A673 (cell line): ENCODE results near the gene ZBTB20. TPM values are rescaled to one million over a fixed set of nuclear protein-coding genes. Genes with fewer than 3 reads are reported as not detected.
"Not testable (repeated sequence)": the region's sequence is repeated elsewhere in the genome, so short reads cannot be mapped to it uniquely, and the experiment has no call there.

Experiments used
- BruUV-seq: library from RNA; stranded (reverse); fragments of 400-500 nt; replicated peaks from 2 replicates; lab custom pipeline; 2021; lab: Mats Ljungman, UMichigan
- CTCF ChIA-PET: fragments of 300-600 bp; sonication (Branson Sonifier 250); formaldehyde crosslinking; loops from one replicate; lab custom pipeline; 2022; ENCODE audit warnings: antibody characterized with exemption; lab: Charles Lee
- POLR2A ChIA-PET: fragments of 300-600 bp; sonication (Branson Sonifier 250); formaldehyde crosslinking; loops from one replicate; lab custom pipeline; 2022; ENCODE audit warnings: antibody characterized with exemption; ENCODE audit not compliant: low non-redundant PET; lab: Charles Lee
- DNase-seq: peaks from one replicate; pipeline ENCODE4 v3.0.0-alpha.2; 2015; ENCODE audit warnings: low spot score
- H3K27ac ChIP-seq: fragments of 200-600 bp; sonication (generic); 2 replicates; pipeline ENCODE4 v1.5.1; 2016; ENCODE audit warnings: mixed run types, low read depth, mild to moderate bottlenecking, mixed read lengths, antibody characterized with exemption, low read length; ENCODE audit not compliant: poor library complexity, severe bottlenecking
- H3K27me3 ChIP-seq: fragments of 200-600 bp; sonication (generic); replicated peaks from 2 replicates; pipeline ENCODE4 v1.6.1; 2017; ENCODE audit warnings: mixed run types, low read depth, mild to moderate bottlenecking, mixed read lengths, antibody characterized with exemption, low read length; ENCODE audit not compliant: insufficient read depth, poor library complexity
- H3K36me3 ChIP-seq: fragments of 200-600 bp; sonication (generic); 2 replicates; pipeline ENCODE4 v1.6.1; 2016; ENCODE audit warnings: mixed run types, mild to moderate bottlenecking, mixed read lengths, antibody characterized with exemption, low read length; ENCODE audit not compliant: insufficient read depth, poor library complexity, severe bottlenecking
- H3K4me1 ChIP-seq: fragments of 200-600 bp; sonication (generic); 2 replicates; pipeline ENCODE4 v1.6.1; 2017; ENCODE audit warnings: mixed run types, mild to moderate bottlenecking, mixed read lengths, antibody characterized with exemption, low read length; ENCODE audit not compliant: insufficient read depth, poor library complexity, severe bottlenecking
- H3K4me3 ChIP-seq: fragments of 200-600 bp; sonication (generic); 2 replicates; pipeline ENCODE4 v1.5.1; 2016; ENCODE audit warnings: low read depth, mixed run types, mild to moderate bottlenecking, mixed read lengths, low read length; ENCODE audit not compliant: poor library complexity, severe bottlenecking
- H3K9me3 ChIP-seq: fragments of 200-600 bp; sonication (generic); 2 replicates; pipeline ENCODE4 v1.6.1; 2016; ENCODE audit warnings: mixed run types, low read depth, mild to moderate bottlenecking, mixed read lengths, antibody characterized with exemption, low read length; ENCODE audit not compliant: poor library complexity, severe bottlenecking
- EZH2 ChIP-seq: fragments of 200-600 bp; sonication (generic); IDR thresholded peaks from 2 replicates; pipeline ENCODE4 v1.6.1; 2017; ENCODE audit warnings: borderline replicate concordance, low read depth, mild to moderate bottlenecking, mixed read lengths, antibody characterized with exemption, low read length; ENCODE audit not compliant: poor library complexity, severe bottlenecking
- intact Hi-C: fragments of 100-400 bp; cut with micrococcal nuclease; formaldehyde crosslinking; loops from one replicate; pipeline ENCODE4 v1.10.0; 2022; ENCODE audit not compliant: unreplicated experiment
- total RNA-seq: library from RNA; stranded (reverse); gene quantifications from 2 replicates; pipeline ENCODE4 v1.2.3, GENCODE V29; 2021
- TF ChIP-seq, protein P1 (sequence below): fragments of 300-800, 200-600 bp; sonication (generic); conservative IDR thresholded peaks from 2 replicates; pipeline ENCODE4 v1.5.1; 2017; ENCODE audit warnings: low read depth, mild to moderate bottlenecking, antibody characterized with exemption, low read length, moderate library complexity, mixed read lengths

ZBTB20 gene
- total RNA-seq, 1 experiment from 2014 or later, result 13.5 TPM

DNA sequence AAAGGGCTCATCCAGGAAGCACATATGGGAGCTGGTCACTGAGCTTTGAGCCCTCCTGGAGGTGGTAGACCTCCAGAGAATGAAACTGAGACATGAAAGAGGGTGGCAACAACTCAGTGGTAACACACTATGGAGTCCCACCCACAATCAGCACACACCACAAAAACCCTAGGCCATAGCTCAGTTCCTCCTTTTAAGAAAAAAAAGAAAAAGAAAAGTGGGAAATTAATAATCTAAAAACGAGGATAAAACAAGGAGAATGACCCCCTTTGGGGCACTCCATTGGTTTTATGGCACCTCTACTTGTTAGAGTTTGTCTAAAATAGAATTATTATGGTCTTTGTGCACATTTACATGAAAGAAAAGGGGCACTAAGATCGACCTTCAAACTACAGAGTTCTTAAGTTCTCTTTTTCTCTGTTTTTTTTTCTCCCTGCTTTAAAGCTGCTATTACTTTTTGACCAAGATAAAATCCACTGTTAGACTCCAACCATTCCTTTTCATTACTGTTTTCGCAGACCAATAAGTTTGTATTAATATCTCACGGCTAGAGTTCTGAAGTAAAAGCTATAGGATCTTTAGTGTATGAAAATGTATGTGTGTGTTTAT lies 40.2 kb upstream of the ZBTB20 start:
- Histone ChIP-seq H3K27ac (no peak overlapping the region), H3K9me3 (peaks cover 8% of the 10 kb centered on the region), H3K27me3 (no peaks in the 10 kb centered on the region), H3K4me1 (no peaks in the 10 kb centered on the region), H3K4me3 (no peak overlapping the region), H3K36me3 (no peaks in the 10 kb centered on the region)
- intact Hi-C loops, result no loop called here
- no TSS peak for BruUV-seq
- DNase-seq, result no peak
- CTCF ChIA-PET, result no interaction called here
- TF ChIP-seq EZH2, result no peak
- TF ChIP-seq, protein P1, sequence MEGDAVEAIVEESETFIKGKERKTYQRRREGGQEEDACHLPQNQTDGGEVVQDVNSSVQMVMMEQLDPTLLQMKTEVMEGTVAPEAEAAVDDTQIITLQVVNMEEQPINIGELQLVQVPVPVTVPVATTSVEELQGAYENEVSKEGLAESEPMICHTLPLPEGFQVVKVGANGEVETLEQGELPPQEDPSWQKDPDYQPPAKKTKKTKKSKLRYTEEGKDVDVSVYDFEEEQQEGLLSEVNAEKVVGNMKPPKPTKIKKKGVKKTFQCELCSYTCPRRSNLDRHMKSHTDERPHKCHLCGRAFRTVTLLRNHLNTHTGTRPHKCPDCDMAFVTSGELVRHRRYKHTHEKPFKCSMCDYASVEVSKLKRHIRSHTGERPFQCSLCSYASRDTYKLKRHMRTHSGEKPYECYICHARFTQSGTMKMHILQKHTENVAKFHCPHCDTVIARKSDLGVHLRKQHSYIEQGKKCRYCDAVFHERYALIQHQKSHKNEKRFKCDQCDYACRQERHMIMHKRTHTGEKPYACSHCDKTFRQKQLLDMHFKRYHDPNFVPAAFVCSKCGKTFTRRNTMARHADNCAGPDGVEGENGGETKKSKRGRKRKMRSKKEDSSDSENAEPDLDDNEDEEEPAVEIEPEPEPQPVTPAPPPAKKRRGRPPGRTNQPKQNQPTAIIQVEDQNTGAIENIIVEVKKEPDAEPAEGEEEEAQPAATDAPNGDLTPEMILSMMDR, result no peak
- POLR2A ChIA-PET, result no interaction called here

DNA sequence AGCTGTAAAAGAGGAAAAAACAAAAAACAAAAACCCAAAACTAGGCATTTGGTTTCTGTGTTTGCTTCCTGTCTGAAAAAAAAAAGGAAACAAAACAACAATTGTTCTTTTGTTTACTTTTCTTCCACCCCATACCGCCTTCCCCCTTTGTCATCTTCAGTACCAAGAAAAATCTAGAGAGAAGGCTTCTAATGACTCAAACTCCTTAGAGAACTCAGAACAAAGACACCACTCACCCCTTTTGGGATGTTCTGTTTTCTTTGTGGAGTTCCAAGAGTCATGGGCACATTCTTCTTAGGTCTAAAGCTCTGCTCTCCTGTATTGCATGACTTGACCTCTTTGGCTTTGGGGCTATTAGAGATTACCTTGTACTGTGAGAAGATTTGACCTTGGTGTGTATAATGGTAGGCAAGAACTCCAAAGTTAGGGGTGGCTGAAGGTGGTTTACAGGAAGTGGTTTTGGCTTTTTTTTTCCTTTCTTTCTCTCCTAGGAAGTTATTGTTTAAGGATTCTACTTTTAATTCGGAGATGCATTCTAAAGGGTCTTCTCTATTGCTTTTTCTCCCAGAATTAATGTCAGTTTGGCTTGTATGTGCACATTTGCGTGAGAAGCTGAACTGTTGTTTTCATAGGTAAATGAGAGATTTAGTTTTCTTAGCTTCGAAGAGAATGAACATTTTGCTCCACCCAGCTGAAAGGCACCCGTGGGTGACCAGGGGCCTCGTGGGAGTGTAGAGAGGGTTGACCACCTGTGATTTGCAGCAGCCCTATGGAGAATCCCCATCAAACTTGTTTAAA lies 39.5 kb upstream of the ZBTB20 start:
- intact Hi-C loops, result no loop called here
- TF ChIP-seq, protein P1, result no peak
- no peaks in the 10 kb centered on the region for H3K27me3 ChIP-seq
- H3K4me1 ChIP-seq, result no peaks in the 10 kb centered on the region
- ChIA-PET CTCF (no interaction called here), POLR2A (no interaction called here)
- DNase-seq, result no peak
- no peaks in the 10 kb centered on the region for H3K36me3 ChIP-seq
- no peak overlapping the region for H3K27ac ChIP-seq
- H3K9me3 ChIP-seq, result peaks cover 8% of the 10 kb centered on the region
- no peak overlapping the region for H3K4me3 ChIP-seq
- no TSS peak for BruUV-seq

DNA sequence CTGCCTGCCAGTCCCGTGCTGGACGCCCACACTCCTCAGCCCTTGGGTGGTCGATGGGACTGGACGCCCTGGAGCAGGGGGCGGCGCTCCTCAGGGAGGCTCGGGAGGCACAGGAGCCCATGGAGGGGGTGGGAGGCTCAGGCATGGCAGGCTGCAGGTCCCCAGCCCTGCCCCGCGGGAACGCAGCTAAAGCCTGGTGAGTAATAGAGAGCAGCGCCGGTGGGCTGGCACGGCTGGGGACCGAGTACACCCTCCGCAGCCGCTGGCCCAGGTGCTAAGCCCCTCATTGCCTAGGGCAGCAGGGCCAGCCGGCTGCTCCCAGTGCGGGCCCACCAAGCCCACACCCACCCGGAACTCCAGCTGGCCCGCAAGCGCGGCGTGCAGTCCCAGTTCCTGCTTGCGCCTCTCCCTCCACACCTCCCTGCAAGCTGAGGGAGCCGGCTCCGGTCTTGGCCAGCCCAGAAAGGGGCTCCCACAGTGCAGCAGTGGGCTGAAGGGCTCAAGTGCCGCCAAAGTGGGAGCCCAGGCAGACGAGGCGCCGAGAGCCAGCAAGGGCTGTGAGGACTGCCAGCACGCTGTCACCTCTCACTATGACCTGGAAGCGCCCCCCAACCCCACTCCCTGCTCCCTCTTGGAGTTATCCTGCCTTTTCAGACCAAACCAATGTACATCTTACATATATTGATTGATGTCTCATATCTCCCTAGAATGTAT lies 37.9 kb upstream of the ZBTB20 start:
- H3K4me3 ChIP-seq, H3K9me3 ChIP-seq, BruUV-seq, CTCF ChIA-PET, DNase-seq, H3K36me3 ChIP-seq, H3K27ac ChIP-seq, H3K4me1 ChIP-seq, H3K27me3 ChIP-seq, intact Hi-C loops: not testable (repeated sequence)
- POLR2A ChIA-PET, result interaction anchor here (0.7 kb wide), 1 partner anchor 526 kb away, joined by 3 read pairs; no protein-coding TSS in a partner anchor

DNA sequence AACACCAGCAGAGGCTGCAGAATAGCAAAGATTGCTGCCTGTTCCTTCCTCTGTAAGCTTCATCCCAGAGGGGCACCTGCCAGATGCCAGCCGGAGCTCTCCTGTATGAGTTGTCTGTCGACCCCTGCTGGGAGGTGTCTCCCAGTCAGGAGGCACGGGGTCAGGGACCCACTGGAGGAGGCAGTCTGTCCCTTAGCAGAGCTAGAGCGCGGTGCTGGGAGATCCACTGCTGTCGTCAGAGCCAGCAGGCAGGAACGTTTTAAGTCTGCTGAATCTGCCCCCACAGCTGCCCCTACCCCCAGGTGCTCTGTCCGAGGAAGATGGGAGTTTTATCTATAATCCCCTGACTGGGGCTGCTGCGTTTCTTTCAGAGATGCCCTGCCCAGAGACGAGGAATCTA lies 31.8 kb upstream of the ZBTB20 start:
- H3K27ac ChIP-seq, H3K4me3 ChIP-seq, H3K9me3 ChIP-seq, H3K27me3 ChIP-seq, POLR2A ChIA-PET, BruUV-seq, DNase-seq, CTCF ChIA-PET, intact Hi-C loops, H3K4me1 ChIP-seq, H3K36me3 ChIP-seq: not testable (repeated sequence)
